ENCODE data around the gene TBC1D30.
"Not testable (repeated sequence)": the region's sequence is repeated elsewhere in the genome, so short reads cannot be mapped to it uniquely, and the experiment has no call there.

The TBC1D30 gene, protein sequence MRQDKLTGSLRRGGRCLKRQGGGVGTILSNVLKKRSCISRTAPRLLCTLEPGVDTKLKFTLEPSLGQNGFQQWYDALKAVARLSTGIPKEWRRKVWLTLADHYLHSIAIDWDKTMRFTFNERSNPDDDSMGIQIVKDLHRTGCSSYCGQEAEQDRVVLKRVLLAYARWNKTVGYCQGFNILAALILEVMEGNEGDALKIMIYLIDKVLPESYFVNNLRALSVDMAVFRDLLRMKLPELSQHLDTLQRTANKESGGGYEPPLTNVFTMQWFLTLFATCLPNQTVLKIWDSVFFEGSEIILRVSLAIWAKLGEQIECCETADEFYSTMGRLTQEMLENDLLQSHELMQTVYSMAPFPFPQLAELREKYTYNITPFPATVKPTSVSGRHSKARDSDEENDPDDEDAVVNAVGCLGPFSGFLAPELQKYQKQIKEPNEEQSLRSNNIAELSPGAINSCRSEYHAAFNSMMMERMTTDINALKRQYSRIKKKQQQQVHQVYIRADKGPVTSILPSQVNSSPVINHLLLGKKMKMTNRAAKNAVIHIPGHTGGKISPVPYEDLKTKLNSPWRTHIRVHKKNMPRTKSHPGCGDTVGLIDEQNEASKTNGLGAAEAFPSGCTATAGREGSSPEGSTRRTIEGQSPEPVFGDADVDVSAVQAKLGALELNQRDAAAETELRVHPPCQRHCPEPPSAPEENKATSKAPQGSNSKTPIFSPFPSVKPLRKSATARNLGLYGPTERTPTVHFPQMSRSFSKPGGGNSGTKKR

GRCh38 chr12:64824500-64825142, at the start of gene TBC1D30:
TBC1D30 (plus strand) TSS chr12:64824647; CDS start chr12:64824880, 233 bp downstream.
- peak; percentile 38 to 47 for DNase-seq

- DNase-seq = not testable (repeated sequence)
These were observed 49.2 kb upstream of the TBC1D30 start for GRCh38 chr12:64775147-64775736.

DNA sequence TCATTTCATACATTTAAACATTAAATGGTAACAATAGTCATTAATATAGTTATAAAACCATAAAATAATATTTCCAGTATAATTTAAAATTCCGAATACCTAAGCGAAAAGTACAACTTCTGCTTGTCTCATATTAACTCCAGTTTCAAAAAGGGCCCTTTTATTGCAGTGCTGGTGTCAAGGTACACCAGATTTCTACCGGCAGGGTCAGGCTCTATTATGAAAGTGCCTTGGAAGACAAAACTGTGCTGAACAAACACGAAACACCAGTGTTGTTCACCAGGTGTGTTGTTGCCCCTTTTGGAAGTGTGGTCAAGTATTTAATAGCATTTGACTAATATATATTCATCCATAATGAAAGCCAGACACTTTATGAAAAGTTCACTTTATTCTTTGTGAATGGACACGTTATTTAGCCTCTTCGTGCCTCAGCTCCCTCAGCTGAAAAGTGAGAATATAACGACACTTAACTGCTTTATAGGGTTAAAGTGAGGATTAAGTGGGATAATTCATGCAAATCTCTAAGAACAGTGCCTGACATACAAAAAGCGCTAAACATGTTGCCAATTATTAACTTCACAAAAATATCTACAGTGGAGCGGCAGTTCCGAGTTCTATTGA, 45.0 kb upstream of the TBC1D30 start:
- no peak for DNase-seq

- DNase-seq = peak in 1 of 2 experiments; percentile 39
These were observed 44.3 kb upstream of the TBC1D30 start for GRCh38 chr12:64780132-64780530.

- DNase-seq = peak; percentile 36 to 42
These were observed 43.7 kb upstream of the TBC1D30 start for GRCh38 chr12:64780531-64781279.

DNA sequence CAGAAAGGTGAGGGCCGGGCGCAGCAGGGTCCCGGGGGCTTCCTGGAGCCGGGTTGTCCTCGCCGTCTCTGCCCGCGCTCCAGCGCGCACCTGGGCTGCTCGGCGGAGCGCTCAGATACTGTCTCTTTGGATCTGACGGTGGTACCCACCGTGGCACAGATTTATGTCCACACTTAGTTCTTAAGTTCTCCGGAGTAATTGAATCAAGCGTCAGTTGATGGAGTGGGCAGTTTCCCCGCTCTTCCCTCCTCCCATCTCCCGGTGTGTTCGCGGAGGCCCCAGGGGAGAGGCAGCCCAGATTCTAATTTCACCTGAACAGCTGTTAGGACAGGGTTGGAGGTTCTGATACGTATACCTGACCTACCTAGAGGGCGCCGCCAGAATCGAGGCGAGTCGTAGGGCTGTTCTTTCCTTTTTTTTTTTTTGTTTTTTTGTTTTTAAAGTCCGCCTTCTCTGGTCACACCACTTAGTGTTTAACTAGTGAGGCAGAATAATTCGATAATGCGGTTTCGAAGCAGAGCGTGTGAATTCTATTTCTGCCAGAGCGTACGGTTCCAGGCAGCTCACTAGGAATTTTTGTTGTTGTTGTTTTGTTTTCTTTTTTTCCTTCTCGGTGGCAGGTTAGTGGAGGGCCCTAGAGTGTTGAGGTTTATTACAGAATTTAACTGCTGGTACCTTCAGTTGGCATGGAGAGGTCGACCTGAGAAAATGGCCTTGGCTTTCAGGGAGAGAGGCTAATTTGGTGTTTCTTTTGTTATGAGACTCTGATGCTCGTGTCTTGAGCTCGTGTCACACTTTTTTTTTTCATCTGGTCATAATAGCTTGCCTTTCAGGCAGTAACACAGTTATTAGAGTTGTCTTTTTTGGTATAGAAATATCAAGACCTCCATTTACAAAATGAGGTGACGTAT, 42.9 kb upstream of the TBC1D30 start:
- DNase-seq = peak in 1 of 2 experiments; percentile 28

GRCh38 chr12:64782191-64782876, 42.1 kb upstream of the TBC1D30 start:
- DNase-seq = no peak

DNA sequence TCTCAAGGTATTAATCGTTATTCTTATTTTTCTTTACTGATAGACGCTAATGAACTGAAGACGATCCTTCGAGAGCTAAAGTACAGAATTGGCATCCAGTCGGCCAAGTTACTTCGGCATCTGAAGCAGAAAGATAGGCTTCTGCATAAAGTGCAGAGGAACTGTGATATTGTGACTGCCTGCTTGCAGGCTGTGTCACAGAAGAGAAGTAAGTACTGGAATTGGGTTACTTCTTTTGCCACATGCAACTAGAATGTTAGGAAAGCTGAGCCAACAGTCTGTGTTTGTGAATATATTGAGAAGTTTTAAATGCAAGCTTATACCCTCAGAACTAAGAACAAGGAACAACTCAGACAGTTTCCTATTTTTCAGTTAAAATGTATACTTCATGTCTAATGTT, 38.6 kb upstream of the TBC1D30 start:
- no peak for DNase-seq

GRCh38 chr12:64790166-64790565, 34.3 kb upstream of the TBC1D30 start:
- DNase-seq = no peak

GRCh38 chr12:64791036-64791435, 33.4 kb upstream of the TBC1D30 start:
- no peak for DNase-seq

- DNase-seq = no peak
These were observed 32.3 kb upstream of the TBC1D30 start for GRCh38 chr12:64792128-64792527.

DNA sequence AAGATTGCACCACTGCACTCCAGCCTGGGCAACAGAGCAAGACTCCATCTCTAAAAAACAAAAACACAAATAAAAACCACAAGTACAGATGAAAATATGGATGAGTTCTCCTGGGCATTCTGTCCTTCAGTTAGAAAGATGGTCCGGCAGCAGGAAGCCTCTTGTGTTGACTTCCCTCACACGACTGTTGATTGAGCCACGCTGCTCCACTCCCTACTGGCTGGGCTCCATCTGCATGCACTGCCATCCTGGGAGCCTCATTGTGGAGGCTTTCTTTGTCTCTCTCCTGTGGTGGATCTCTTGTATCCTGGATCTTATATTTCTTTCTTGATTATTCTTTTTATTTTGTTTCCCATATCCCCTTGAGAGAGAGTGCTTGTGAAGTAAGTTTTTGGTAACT, 30.8 kb upstream of the TBC1D30 start:
- DNase-seq = no peak

- DNase-seq = no peak
These were observed 30.1 kb upstream of the TBC1D30 start for GRCh38 chr12:64794305-64794704.

DNA sequence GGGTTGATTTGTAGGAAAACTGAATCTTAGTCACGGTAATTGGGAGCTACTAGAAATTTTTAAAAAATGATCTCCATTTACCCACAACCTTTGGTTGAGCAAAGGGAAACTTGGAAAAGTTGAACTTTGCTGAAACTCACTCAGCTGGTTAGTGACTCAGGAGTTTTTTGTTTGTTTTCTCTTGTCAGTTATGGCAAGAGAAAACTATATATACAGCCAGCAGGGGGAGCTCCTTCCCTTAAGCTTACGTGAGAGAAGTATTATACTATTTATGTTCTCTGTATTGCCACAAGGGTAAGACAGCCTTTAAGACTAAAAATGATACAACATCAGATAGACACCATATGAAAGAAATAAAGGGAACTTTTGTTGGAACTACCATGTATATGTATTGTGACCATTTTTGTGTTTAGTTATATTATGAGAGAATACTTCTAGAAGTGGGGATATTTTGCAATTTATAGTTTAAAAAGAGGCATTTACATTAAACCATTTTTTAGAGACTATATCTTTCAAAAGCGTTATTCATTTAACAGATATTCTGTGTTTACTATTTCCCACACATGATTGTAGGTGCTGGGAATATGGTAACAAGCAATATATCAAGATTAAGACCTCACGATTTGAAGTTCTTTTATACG, 28.1 kb upstream of the TBC1D30 start:
- peak; percentile 25 to 47 for DNase-seq

DNA sequence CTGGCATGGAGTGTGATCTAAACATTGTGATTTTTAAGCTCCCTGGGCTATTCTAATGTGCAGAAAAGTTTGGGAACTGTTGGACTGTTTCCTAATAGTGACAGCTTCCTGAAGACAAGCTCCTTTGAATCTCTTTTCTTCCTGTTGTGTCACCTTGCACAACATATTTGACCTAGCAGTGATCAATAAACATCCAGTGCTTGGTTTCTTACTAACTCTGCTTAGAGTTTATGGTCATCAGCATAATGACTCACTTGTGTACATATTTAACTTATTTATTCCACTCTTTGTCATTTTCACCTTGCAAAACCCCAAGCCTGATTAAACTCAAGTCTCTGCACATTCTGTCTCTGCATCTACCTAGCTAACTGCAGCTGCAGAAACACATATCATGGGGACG, 27.3 kb upstream of the TBC1D30 start:
- no peak for DNase-seq

DNA sequence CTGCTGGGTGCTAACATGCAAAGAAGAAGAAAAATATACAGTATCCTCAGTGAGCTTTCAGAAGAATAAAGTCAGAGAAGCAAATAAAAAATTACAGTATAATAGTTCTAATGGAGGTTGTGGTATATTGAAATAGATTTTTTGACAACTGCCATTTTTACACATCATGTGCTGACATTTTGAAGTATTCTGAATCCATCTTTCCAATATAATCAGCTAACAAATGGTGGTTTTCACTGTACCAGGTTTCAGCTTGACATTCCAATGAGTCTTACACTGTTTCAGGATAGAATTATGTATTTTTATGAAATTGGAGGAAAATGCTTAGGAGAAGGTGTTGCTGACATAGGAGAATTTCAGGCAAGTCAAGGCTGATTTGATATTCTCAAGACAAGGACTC, 26.3 kb upstream of the TBC1D30 start:
- no peak for DNase-seq

DNA sequence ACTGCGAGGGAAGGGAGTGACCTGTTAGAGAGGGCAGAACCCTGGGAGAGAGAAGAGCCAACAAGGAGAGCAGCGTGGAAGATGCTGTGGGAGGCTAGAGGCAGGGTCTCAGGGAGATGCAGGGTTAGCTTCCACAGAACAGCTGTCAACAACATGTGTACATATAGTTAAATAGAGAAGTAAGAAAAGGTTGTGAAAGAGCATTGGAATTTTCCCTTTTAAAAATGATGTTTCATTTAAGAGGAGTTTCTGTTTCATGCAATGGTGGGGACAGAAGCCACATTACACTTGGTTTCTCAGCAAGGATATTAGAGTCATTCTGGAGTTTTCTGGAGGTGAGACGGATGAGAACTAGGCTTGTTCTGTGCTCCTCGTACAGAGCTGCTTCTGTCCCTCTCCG, 23.8 kb upstream of the TBC1D30 start:
- DNase-seq = no peak

DNA sequence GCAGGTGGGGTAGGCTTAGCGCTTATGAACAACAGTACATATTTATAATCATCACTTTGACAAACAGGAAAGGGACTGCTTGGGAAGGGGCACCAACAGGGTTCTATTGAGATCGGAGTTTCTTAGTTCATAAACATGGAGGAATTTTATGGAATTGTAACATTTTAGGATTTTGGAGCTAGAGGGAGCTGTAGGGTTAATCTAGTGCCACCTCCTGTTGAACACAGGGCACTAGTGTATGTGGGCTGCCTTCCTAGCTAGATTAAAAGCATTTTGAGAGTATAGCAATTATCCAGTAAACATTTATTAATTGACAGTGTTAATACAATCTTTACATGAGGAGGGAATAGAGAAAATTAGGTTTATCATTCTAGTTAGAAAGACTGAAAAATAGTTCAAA, 23.1 kb upstream of the TBC1D30 start:
- no peak for DNase-seq

- DNase-seq = peak; percentile 78 to 79
These were observed 22.2 kb upstream of the TBC1D30 start for GRCh38 chr12:64802180-64802775.
